HG03159 (cell line): ENCODE data around the gene HAND2.

Source experiments
- ATAC-seq: cut with Tn5 transposase; IDR thresholded peaks from one replicate; pipeline ENCODE4 v1.9.1; 2021; ENCODE audit warnings: mild to moderate bottlenecking, moderate library complexity; ENCODE audit not compliant: unreplicated experiment

The HAND2 gene

DNA sequence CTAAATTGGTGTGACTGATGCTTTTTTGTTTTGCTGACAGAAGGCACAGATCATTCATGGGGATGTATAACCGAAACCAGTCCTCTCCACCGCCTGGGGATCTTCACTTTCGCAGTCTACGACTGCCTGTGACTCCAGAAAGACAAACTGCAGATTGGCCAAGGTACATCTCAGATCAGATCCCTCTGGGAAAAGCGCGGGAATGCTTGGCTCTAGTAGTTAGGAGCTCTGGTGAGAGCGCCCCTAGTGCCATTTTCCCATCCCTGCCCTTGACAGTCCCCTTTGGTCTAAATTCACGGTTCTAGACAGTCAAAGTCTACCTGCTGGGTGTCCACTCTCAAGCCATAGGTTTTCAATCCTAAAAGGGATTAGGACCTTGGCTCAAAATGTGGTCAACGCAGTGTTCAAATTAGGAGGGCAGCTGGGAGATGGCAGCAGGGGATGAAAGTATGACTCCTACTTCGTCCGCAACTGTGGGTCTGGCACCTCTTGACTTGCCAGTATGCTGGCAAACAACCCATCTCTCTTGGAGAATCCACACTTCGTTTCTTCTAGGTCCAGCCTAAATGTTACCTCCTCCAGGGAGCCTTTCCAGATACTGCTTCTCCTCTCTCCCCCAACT is 6.9 kb upstream of the HAND2 start:
- ATAC-seq = no peak

DNA sequence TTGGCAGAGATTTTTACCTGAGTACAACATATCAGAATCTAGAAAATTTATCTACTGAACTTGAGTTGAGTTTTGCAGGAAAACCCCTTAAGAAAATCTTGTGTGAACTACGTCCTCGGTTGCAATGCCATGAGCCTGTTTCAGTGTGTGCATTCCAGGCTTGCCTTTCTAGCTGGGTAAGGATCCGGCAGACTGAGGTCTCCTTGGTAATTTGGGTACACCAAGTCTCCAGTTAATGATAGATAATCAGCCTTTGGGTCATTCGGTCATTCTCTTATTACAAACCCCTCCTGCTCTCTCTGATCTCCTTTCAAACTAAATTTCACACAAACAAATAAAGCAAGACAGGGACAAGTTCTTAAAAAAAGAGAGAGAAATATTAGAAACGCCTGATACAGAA is 5.9 kb upstream of the HAND2 start:
- ATAC-seq = no peak

DNA sequence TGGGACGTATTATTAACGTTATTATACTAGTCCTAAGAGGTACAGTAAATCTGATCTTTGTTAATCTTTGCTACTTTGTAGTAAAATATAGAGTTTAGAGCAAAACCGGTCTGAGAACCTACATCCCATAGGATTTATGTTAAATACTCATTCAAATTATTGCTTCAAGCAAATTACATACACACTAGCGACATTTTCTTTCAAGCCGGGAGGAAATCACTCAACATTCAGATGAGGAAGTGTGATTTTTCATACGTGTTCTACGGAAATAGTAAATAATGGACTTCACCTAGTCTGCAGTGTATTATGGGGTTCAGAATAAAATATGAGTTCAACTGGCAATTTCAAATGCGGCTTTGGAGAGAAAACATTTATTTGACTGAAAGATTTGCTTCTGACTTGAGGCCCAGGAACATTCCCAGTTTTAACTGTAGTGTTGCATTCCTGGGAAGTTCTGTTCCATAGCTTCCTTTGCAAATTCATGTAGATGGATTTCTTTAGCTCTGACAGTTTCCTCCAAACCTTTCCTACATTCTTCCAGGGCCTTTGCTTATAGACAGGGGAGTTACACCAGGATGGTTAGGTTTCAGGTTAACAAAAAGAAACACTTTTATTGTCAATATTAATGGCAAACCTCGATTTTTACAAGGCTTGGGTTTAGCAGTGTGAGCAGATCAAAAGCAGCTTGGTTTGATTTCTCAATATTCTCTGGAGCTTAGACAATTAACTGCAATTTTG is 5.3 kb upstream of the HAND2 start:
- ATAC-seq = no peak

DNA sequence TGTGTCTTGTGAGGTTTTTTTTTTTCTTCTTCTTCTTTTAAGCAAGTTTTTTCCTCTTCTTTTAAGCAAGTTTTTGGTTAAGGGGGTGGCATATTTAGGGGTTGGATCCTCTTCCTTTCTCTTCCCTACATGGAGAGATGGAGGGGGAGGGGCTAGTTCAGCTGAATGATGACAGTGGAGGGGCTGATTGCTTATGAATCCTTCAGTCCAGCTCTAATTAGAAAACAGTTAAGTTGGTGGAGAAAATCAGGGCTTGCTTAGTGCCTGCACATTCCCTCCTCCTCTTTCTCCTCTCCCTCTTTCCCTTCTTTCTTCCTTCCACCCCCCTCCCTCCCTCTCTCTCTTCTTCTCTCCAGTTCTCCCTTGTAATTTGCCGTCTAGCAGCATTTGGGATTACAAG is 4.4 kb upstream of the HAND2 start:
- no peak for ATAC-seq

DNA sequence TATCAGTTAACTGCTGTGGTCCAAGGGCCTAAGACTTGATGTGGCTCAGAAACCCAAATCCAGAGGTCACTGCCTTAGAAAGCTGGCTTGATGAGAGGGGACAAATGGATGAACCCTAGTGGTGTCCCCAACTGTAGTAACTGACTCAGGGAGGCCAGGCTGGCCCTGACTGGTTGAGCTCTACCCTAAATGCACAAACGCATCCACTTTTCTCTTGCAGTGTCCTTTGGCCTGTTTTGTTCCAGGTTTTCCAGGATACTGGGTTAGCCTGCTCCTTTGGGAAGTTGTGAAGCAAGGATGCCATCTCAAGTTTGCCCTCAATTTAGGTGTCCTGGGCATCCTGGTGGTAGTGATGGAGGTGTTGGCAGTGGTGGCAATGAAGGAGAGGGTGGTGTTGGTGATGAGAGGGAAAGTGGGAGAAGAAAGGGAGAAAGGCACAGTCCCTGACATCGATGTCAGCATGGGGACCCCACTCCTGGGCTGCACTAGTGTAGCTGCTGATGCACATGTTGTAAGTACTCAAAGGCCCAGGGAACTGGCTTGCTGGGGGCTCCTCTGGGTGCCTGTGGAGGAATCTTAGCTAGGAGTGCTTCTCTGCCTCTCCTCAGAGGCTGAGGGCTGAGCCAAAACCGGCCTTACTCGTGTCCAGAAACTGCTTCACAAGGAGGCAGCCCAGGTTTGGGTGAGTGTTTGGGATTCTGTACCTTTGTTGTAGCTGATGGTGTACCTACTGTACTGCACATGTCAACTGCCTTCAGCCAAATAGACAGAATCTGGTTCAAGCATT is 2.9 kb upstream of the HAND2 start:
- no peak for ATAC-seq

DNA sequence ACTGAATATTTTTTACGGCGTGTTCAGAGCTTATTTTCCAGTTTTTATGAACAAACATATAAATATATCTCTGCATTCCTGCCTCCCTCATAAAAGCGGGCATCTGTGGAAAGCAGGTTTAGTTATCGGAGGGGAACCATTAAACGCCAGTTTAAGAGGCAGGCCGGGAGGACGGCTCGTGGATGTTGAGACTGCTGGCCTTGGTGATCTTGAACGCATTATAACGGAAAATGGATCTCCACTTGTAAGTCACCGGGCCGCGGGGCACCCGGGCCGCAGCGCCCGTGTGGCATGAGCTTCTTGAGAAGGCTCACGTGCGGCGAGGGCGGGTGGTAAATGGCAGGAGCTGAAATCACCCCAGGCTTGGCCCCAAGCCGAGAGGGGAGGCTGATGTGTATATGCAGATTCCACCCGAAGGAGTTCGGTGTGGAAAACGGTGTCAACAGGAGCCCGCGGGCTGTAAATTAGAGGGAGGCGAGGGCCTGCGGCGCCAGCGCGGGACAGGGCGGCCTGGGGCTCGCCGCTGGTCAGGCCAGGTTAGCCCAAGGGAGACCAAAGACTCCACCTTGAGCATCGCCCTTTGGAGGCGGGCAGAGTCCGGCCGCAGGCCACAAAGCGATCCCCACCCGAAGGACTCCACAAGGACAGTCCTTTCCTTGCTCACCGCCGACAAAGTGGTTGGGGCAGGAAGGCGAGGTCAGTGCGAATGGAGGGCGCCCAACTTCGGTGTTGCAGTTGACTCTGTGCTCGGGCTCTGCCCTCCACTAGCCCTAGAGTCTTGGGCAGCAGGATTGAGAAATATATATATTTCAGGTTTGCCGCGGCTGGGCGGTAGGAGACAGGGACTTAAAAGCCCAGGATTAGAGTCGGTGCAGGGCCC is 1.3 kb upstream of the HAND2 start:
- no peak for ATAC-seq

DNA sequence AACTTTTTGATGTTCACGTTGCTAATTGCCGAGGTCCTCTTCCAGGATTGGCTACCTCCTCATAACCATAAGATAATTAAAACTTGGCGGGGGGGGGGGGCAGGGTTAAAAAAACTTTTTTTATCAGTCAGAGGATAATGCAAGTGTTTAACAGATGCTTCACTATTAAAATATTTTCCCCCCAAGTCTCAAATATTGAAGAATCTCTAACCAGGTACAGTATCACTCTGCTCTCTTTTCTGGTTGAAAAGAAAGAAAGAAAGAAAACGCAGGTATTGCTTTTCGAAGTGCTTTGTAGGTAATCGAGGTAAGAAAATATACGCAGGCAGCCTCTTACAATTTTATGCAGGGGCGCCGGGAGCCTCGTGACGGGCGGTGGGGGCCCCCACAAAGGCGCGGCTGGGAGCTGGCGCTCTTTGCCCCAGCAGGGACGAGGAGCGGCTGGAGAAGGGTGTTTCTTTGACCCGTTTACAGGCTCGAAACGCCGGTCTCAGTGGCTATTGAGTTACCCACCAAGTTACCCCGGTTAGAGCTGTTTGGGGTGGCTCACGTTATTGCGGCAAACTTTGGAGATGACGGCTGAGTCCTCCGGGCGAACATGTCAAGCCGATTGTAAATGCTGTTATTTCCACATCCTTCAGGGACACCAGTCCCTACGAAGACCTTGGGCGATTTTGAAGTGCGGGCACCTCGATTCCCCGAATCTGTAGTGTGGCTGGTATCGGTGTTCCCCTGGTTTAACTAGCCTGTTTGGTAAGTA is 477 bp upstream of the HAND2 start:
- no peak for ATAC-seq

DNA sequence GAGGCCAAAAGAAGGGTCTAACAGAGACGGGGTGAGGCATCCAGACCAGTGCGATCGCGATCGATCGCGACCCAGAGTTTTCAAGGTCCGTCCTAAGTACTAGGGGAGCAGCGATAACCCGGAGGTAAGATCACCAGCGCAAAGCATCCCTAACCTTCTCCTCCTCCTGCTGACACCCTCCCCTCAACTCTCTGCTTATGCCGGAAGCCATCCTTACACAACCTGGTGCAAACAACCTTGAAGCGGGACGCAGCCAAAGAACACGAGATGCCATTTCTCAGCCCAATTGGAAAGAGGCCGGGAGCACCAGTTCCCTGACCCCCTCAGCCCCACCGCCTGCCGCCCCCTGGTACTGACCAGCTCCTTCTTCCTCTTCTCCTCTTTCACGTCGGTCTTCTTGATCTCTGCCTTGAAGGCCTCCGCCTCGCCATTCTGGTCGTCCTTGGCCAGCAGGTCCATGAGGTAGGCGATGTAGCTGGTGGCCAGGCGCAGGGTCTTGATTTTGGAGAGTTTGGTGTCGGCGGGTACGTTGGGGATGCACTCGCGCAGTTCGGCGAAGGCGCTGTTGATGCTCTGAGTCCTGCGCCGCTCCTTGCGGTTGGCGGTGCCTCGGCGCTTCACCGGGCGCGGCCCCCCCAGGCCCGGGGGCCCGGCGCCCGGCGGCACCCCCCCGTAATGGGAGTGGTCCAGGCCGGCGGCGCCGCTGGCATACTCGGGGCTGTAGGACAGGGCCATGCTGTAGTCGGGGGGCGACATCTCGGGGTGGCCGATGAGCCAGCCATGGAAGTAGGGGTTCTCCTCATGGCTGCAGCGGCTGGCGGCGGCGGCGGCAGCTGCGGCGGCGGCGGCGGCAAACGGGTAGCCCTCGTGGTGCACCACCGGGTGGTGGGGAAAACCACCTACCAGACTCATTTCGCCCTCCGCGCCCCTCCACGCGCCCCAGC is 1.4 kb downstream of the HAND2 start:
- no peak for ATAC-seq

DNA sequence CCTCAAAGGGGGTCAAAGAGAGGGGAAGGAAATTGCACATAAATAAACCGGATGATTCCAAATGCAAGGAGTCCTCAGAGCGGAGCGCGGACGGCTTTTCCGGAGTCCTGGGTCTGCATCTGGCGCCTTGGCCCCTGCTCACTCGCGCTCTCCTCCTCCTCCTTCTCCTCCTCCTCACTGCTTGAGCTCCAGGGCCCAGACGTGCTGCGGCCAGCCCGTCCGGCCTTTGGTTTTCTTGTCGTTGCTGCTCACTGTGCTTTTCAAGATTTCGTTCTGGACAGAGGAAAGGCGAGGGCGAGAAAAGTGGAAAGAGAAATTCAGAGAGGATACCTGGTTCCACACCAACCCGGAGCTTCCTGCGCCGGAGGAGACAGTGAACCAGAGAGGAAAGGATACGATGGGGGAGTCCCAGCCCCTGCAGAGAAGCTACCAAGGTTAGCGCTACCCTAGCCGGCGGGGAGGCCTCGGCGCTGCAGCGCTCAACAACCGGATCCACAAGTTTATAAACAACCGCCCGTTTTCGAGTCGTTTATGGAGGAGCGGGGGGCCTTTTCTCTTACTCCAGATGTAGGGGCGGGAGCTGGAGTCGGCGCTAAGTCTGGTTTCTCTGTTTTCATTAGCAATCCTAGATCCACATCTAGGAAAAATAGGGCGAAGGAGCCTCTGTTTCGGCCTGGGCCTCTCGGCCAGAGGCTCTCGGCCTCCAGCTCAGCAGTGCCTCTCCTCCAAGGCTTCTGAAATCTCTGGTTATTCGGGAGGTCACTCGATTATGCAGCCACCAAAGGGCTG is 2.7 kb downstream of the HAND2 start:
- no peak for ATAC-seq

DNA sequence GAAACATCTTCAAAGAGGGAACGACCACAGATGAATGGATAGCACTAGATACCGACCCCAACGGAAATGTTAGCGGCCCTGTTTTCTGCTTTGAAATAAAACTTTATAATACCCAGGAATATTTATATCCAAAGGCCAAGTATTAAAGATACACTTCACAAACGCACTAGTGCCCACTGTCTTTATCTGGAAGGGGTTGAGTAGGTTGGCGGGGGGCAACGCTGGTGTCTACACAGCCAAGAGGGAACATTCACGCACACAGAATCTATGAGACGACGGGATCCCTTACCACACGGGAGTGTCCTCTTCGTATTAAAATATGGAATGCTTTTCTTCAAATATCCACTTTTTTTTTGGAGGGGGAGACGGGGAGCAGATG is 3.3 kb downstream of the HAND2 start:
- no peak for ATAC-seq

DNA sequence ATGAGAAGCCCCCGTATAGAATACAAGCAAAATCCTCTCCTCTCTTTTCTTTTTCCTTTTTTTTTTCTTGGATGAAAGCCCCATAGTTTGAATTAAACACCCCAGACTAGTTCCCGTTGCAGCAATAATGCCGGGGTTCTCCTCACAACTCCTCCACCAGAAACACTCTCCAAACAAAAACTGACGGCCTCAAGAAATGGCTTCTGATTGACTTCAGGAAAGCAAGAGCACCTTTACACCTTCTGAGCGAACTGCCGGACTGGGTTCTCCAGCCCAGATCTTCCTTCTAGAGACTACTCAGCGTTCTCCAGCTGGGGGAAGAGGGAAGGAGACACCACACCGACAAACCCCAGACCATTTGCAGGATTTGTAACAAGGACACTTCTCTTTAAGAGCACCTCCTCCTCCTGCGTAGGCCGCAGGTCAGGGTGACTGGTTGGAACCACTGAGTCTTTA is 4.0 kb downstream of the HAND2 start:
- no peak for ATAC-seq

DNA sequence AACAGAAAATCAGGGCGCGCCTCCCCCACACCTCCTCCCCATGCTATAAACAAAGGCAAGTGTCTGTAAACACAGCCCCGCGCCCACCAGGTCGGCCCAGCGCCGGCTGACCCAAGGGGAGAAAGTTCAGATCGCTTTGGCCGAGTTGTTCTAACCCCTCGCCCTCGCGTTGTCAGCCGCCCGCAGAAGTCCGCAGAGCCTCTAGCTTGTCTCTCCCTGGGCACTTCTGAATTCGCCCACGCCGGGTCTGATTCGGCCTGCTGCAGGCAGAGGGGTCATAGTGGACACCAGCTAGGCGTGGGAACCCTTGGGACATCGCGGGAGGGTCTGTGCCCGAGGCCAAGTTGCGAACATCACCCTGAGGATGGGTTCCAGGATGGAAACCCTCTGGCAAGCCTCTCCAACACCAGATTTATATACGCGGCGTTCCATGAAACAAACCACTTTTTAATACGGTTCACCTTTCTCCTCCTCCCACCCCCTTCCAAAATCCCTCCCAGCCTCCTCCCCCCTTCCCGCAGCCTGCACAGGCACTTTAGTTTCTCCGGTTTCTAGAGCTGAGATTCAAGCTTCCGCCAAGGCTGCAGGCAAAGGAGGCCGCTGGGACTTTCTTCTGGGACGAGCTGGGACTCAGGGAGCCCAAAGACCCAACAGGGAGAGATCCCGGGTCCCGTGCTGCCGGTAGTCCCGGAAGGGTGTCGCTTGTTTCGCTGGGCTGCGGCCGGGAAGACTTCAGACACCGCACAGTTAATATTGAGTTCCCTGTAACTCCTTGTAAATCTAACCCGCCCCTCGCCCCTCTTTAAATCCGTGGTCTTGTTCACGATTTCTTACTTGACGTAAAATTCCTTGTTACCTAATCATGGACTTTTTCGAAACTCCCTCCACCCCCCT is 4.7 kb downstream of the HAND2 start:
- ATAC-seq = no peak

DNA sequence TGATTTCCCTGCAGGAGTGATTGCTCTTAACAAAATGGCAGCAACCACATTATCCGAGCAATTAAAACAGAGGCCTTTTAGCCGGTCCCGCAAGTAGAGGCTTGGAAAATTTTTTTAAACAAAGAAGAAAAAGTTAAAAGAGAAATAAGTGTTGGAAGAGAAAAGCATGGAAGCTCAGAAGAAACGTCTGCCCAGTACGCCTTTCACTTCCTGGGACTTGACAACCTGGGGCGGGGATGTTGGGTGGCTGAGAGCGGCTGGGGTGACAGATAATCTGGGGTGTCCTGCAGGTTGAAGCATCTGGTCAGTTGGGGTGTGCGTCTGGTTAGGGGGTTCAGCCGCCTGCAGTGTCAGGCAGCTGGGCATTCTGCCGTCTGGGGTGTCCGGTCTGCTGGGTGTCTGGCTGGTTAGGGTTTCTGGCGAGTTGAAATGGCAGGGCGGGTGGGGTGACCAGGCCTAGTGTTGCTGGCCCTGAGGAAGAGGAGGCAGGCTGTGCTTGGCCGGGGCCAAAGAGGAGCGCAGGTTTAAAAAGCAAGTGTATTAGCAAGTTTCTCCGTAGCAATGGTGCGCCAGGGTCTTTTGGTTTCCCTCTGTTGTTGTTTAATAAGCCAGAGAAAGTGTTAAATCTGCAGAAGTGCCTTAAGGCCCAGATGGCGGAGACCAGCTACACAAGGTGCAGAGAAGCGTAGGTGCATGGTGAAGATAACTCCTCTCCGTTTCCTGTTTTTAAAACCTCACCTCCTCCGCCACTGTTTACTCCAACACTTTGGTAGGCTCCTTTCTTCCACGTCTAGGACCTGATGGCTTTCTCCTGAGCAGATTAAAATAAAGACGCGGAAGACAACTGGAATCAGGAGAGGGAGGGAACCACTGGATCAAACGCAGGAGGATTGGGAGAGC is 5.6 kb downstream of the HAND2 start:
- ATAC-seq = no peak

DNA sequence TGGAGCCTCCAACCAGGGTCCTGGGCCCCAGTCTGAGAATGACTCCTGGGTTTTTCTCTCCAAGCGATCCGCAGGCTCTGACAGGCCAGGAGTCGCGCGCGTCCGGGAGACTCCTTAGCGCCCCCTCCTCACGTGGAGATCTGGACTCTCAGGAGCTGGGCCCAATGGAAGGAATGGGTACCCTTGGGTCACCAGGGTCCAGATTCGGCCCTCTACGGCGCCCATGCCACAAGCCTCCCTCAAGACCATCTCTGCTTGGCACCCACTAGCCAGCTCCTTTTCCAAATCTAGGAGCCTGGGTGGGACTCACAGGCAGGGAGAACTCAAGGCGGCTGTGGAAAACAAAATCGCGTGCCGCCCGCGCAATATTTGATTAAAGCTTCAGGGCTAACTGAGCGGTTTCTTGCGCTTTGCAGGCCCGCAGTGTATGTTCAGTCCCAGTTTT is 7.1 kb downstream of the HAND2 start:
- no peak for ATAC-seq

DNA sequence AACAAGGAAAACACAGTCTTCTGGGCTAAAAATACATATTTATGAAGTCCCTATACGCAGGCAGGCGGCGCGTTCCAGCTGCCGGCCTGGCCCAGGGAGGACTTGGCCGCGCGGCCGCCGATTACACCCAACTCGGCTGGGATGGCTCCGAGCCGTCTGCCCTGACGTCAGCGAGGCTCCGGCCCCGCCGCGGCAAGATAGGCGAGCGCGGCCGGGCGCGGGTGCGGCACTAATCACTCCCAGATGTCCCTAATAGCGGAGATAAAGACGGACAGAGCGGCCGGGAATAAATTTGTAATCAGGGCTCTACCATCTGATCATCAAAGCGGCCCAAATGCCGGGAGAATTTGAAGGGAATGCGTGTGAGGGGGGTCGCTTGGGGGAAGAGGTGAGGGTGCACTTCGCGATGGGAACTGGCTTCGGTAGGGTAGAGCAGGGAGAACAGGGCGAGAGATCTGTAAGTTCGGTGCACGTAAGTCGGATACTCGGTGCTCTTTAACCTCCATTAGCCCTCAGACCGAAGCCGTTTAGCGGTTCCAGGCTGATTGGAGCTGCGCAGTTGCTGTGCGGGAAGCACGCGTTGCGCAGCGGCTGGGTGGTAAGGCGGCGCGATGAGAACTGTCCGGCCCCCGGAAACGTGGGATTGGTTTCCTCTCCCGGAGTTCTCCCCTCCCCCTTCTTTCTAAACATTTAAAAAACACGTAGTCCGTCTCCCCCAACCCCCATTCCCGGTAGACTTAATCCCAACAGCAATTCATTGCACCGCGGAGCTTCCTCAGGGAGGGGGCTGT is 7.7 kb downstream of the HAND2 start:
- no peak for ATAC-seq
